K562 (cell line): ENCODE measurements around the gene PLCB4. TPM values are rescaled to one million over a fixed set of nuclear protein-coding genes. Genes with fewer than 3 reads are reported as not detected.

Experiments used
- ATAC-seq: fragments of 200-7000 bp; cut with Tn5 transposase; 3 replicates; pipeline ENCODE4 v1.9.1; 2020; ENCODE audit warnings: moderate library complexity
- BruUV-seq: library from RNA; stranded (reverse); fragments of 400-500 nt; replicated peaks from 2 replicates; lab custom pipeline; 2021; lab: Mats Ljungman, UMichigan
- CTCF ChIA-PET: fragments of 300-600 bp; formaldehyde crosslinking; extraction: SDS; loops from one replicate; lab custom pipeline; 2021; ENCODE audit warnings: low intra/inter-chr PET ratio; lab: Yijun Ruan, JAX
- POLR2A ChIA-PET: fragments of 300-600, 350-650 bp; sonication (Branson Sonifier 250); formaldehyde crosslinking; extraction: SDS; loops from one replicate; lab custom pipeline; 2021; ENCODE audit warnings: antibody characterized with exemption, inconsistent platforms; lab: Yijun Ruan, JAX
- DNase-seq, 4 experiments: peaks; one replicate each; pipeline versions ENCODE4 v3.0.0 to v3.0.0-alpha.2; 2011 to 2018; ENCODE audit warnings: low spot score in 3 of 4, mixed read lengths in 3 of 4; ENCODE audit errors: extremely low read depth in 1 of 4
- FAIRE-seq: peaks from 2 replicates; lab custom pipeline; 2011; peaks lifted over from hg19 to GRCh38; lab: Jason Lieb, UNC
- H2AFZ ChIP-seq: 2 replicates; pipeline ENCODE4 v1.6.0; 2011; ENCODE audit warnings: low read depth, low read length, control low read depth, inconsistent platforms
- H3K27ac ChIP-seq: fragments of 200-600 bp; 3 replicates; pipeline ENCODE4 v1.8.0; 2011; ENCODE audit warnings: low read depth, mild to moderate bottlenecking, control low read depth, inconsistent platforms, low read length, moderate library complexity, mixed read lengths; ENCODE audit errors: extremely low read depth
- H3K27me3 ChIP-seq, 2 experiments: fragments of 300-600 bp in 1 of 2; 2 replicates in 1 of 2; 3 replicates in 1 of 2; pipeline versions ENCODE4 v1.6.0 to v1.8.0; 2011; ENCODE audit warnings: inconsistent platforms in 2 of 2, low read length in 2 of 2, mild to moderate bottlenecking in 1 of 2, mixed read lengths in 1 of 2, moderate library complexity in 1 of 2; ENCODE audit not compliant: control insufficient read depth in 2 of 2, insufficient read depth in 2 of 2
- H3K36me3 ChIP-seq: fragments of 300-600 bp; 3 replicates; pipeline ENCODE4 v1.8.0; 2011; ENCODE audit warnings: mild to moderate bottlenecking, low read length, inconsistent platforms; ENCODE audit not compliant: control insufficient read depth, insufficient read depth
- H3K4me1 ChIP-seq, 2 experiments: fragments of 200-600 bp in 1 of 2; replicated peaks in 1 of 2; 2 replicates in 1 of 2; 3 replicates in 1 of 2; pipeline versions ENCODE4 v1.5.1 to v1.8.0; 2011; ENCODE audit warnings: inconsistent platforms in 2 of 2, low read length in 2 of 2, mild to moderate bottlenecking in 1 of 2, mixed read lengths in 1 of 2, moderate library complexity in 1 of 2; ENCODE audit not compliant: control insufficient read depth in 2 of 2, insufficient read depth in 2 of 2
- H3K4me2 ChIP-seq: 2 replicates; pipeline ENCODE4 v1.6.1; 2011; ENCODE audit warnings: low read length, control low read depth, inconsistent platforms, mixed read lengths; ENCODE audit not compliant: insufficient read depth
- H3K4me3 ChIP-seq: fragments of 200-600 bp; sonication (generic), shearing (Covaris generic); 2 replicates; pipeline ENCODE4 v1.5.1; 2016; ENCODE audit warnings: control low read depth, inconsistent platforms
- H3K79me2 ChIP-seq: fragments of 200-600 bp; 3 replicates; pipeline ENCODE4 v1.8.0; 2011; ENCODE audit warnings: low read length, inconsistent platforms; ENCODE audit not compliant: control insufficient read depth, insufficient read depth
- H3K9ac ChIP-seq, 2 experiments: 2 replicates each; pipeline versions ENCODE4 v1.6.0 to v1.6.1; 2011; ENCODE audit warnings: low read depth in 2 of 2, low read length in 2 of 2, control low read depth in 1 of 2, inconsistent platforms in 1 of 2, mild to moderate bottlenecking in 1 of 2, mixed read lengths in 1 of 2; ENCODE audit not compliant: insufficient read depth in 1 of 2
- H3K9me1 ChIP-seq: one replicate; pipeline ENCODE4 v1.6.0; 2011; ENCODE audit warnings: inconsistent platforms, mild to moderate bottlenecking, low read length, moderate library complexity; ENCODE audit not compliant: control insufficient read depth, insufficient read depth
- H3K9me3 ChIP-seq: replicated peaks from 2 replicates; pipeline ENCODE4 v1.5.1; 2011; ENCODE audit warnings: low read depth, low read length, inconsistent platforms; ENCODE audit not compliant: control insufficient read depth, insufficient read depth
- H4K20me1 ChIP-seq: replicated peaks from 2 replicates; pipeline ENCODE4 v1.6.1; 2011; ENCODE audit warnings: low read length, inconsistent platforms, mixed read lengths; ENCODE audit not compliant: control insufficient read depth, insufficient read depth
- CBX2 ChIP-seq: fragments of 200-600 bp; sonication (generic); IDR thresholded peaks from one replicate; pipeline ENCODE4 v1.6.1; 2012; ENCODE audit warnings: mild to moderate bottlenecking, low read length, inconsistent platforms; ENCODE audit not compliant: insufficient read depth, poor library complexity, severe bottlenecking
- CREM ChIP-seq: IDR thresholded peaks from 2 replicates; pipeline ENCODE4 v1.6.1; 2014; ENCODE audit warnings: antibody characterized with exemption, low read depth
- ETV1 ChIP-seq: fragments of 450-650 bp; conservative IDR thresholded peaks from 2 replicates; pipeline ENCODE4 v1.6.1; 2016; ENCODE audit warnings: missing genetic modification characterization, control low read depth, low read depth, missing compliant biosample characterization
- GABPB2 ChIP-seq: fragments of 250-450 bp; sonication (Bioruptor Pico); conservative IDR thresholded peaks from 2 replicates; pipeline ENCODE4 v1.5.1; 2021; ENCODE audit warnings: mild to moderate bottlenecking
- GATAD2B ChIP-seq: fragments of 450-650 bp; IDR thresholded peaks from 2 replicates; pipeline ENCODE4 v1.6.1; 2017; ENCODE audit warnings: mild to moderate bottlenecking, borderline replicate concordance
- GTF2A2 ChIP-seq: IDR thresholded peaks from 2 replicates; pipeline ENCODE4 v1.6.1; 2016; ENCODE audit warnings: mild to moderate bottlenecking, missing genetic modification characterization, missing compliant biosample characterization
- ILF3 ChIP-seq: fragments of 450-650 bp; IDR thresholded peaks from 2 replicates; pipeline ENCODE4 v1.6.1; 2018; ENCODE audit warnings: antibody characterized with exemption, mild to moderate bottlenecking, moderate library complexity, borderline replicate concordance
- MED1 ChIP-seq: sonication (generic); formaldehyde crosslinking; IDR thresholded peaks from 2 replicates; pipeline ENCODE4 v1.8.1; 2023; ENCODE audit warnings: missing genetic modification reagents, borderline replicate concordance
- RAD51 ChIP-seq: fragments of 450-650 bp; IDR thresholded peaks from 2 replicates; pipeline ENCODE4 v1.7.1; 2016; ENCODE audit warnings: low read depth, mild to moderate bottlenecking, borderline replicate concordance
- SMARCA5 ChIP-seq: fragments of 450-650 bp; IDR thresholded peaks from 2 replicates; pipeline ENCODE4 v1.6.1; 2016
- STAT5A ChIP-seq: IDR thresholded peaks from 2 replicates; pipeline ENCODE4 v1.6.1; 2012; ENCODE audit warnings: low read length, inconsistent platforms, borderline replicate concordance
- STAT5B ChIP-seq: fragments of 250-450 bp; sonication (Bioruptor Pico); IDR thresholded peaks from 2 replicates; pipeline ENCODE4 v1.8.0; 2021; ENCODE audit warnings: mild to moderate bottlenecking, inconsistent platforms
- TEAD2 ChIP-seq: fragments of 450-650 bp; IDR thresholded peaks from 2 replicates; pipeline ENCODE4 v1.6.1; 2016; ENCODE audit warnings: missing genetic modification characterization, control low read depth, missing compliant biosample characterization
- TRIM28 ChIP-seq: fragments of 450-650 bp; IDR thresholded peaks from 2 replicates; pipeline ENCODE4 v1.6.1; 2017
- XRCC4 ChIP-seq: IDR thresholded peaks from one replicate; pipeline ENCODE4 v1.6.1; 2011; ENCODE audit not compliant: insufficient read depth, insufficient read length; ENCODE audit errors: extremely low read depth
- ZNF174 ChIP-seq: fragments of 250-450 bp; sonication (Bioruptor Pico); IDR thresholded peaks from 2 replicates; pipeline ENCODE4 v1.4.0; 2020; ENCODE audit warnings: mild to moderate bottlenecking
- ZNF184 ChIP-seq: sonication (generic); formaldehyde crosslinking; IDR thresholded peaks from 2 replicates; pipeline ENCODE4 v1.5.0; 2020; ENCODE audit warnings: missing genetic modification reagents
- ZNF511 ChIP-seq: sonication (generic); formaldehyde crosslinking; IDR thresholded peaks from 2 replicates; pipeline ENCODE4 v1.8.0; 2022; ENCODE audit warnings: mild to moderate bottlenecking, missing genetic modification reagents
- WGBS: fragments of 100-300 bp; shearing (Covaris generic); methylation state at CpG from one replicate; pipeline ENCODE4 v1.1.6; 2016; ENCODE audit warnings: low coverage, mixed read lengths; ENCODE audit not compliant: insufficient coverage; ENCODE audit errors: missing lambda C conversion rate; 5-methylcytosine and 5-hydroxymethylcytosine counted together
- in situ Hi-C: fragments of 300-500 bp; cut with MboI; formaldehyde crosslinking; loops from 4 replicates; pipeline ENCODE4 v1.15.0; 2018; ENCODE audit warnings: inconsistent platforms, mixed read lengths
- intact Hi-C: fragments of 100-400 bp; cut with micrococcal nuclease; formaldehyde crosslinking; loops from 2 replicates; pipeline ENCODE4 v1.14.2; 2022
- polyA plus RNA-seq, 8 experiments: library from polyadenylated mRNA; depleted of rRNA in 4 of 8; stranded (reverse) in 5 of 8; unstranded in 3 of 8; fragments of >200 nt; fragmentation: Nextera tagmentation in 2 of 8; fragmentation: Illumina TruSeq in 1 of 8; extraction: Ambion mirVana in 2 of 8; extraction: Trizol in 1 of 8; gene quantifications; 2 replicates each; pipeline versions ENCODE4 v1.2.1 to v1.2.3, GENCODE V29; 2011 to 2014; ENCODE audit warnings: inconsistent platforms in 1 of 8, missing spikeins in 1 of 8
- total RNA-seq, 7 experiments: library from RNA; depleted of rRNA in 6 of 7; stranded (reverse); fragments of >200 nt in 6 of 7; fragmentation: Illumina TruSeq in 2 of 7; extraction: Trizol in 2 of 7; gene quantifications; 2 replicates each; pipeline versions ENCODE4 v1.2.1 to v1.2.3, GENCODE V29; 2011 to 2021; ENCODE audit warnings: low replicate concordance in 1 of 7
- TF ChIP-seq, protein P1 (sequence below): fragments of 250-450 bp; sonication (Bioruptor Pico); IDR thresholded peaks from 2 replicates; pipeline ENCODE4 v1.8.0; 2022; ENCODE audit warnings: moderate library complexity, mild to moderate bottlenecking, inconsistent platforms

The PLCB4 gene
- total and polyA plus RNA-seq, 9 of the 15 experiments (the other 6 are each of a cell fraction or from before 2014, with no cell fraction given), result 0.20 to 2.9 (median 0.52) TPM

DNA sequence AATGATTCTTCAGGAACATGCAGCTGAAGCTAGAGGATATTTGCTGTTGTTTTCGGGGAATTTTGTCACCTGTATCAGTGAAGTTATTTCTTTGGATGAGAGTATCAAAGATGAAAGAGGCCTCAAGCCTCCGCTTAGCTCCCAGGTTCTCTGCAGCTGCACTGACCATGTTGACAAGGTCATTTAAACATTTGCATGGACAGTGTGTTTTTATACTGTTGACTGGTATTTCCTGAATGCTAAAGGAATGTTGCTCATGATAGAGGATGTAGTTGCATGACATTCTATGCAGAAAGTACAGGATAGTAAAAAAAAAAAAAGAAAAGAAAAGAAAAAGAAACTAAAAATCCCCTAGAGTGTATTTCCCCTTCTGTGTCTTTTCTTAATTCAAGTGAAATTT, 279.9 kb downstream of the PLCB4 start:
- ATAC-seq, result no peak
- DNase-seq, result no peak
- POLR2A ChIA-PET, result no interaction called here
- Histone ChIP-seq H3K27me3 (no peaks in the 10 kb centered on the region), H2AFZ (no peak overlapping the region), H4K20me1 (no peaks in the 10 kb centered on the region), H3K4me1 (no peaks in the 10 kb centered on the region), H3K79me2 (no peaks in the 10 kb centered on the region), H3K9ac (no peak overlapping the region), H3K9me3 (no peaks in the 10 kb centered on the region), H3K4me3 (no peak overlapping the region), H3K36me3 (no peaks in the 10 kb centered on the region), H3K9me1 (no peaks in the 10 kb centered on the region), H3K27ac (no peak overlapping the region), H3K4me2 (no peak overlapping the region)
- in situ Hi-C loops (no loop called here), intact Hi-C loops (no loop called here)
- CTCF ChIA-PET, result no interaction called here
- BruUV-seq, result no TSS peak
- 40% methylated on average over 2 of the region's 2 CpGs for WGBS
- TF ChIP-seq SMARCA5 (no peak), ETV1 (tag) (no peak), ILF3 (no peak), CBX2 (no peak), GABPB2 (CRISPR knock-in tag) (no peak), RAD51 (no peak), ZNF511 (CRISPR knock-in tag) (no peak), STAT5A (no peak), TEAD2 (no peak), ZNF174 (CRISPR knock-in tag) (no peak), MED1 (CRISPR knock-in tag) (no peak), GTF2A2 (tag) (no peak), ZNF184 (no peak), GATAD2B (no peak), CREM (no peak), TRIM28 (no peak), XRCC4 (no peak), STAT5B (no peak)
- TF ChIP-seq, protein P1, sequence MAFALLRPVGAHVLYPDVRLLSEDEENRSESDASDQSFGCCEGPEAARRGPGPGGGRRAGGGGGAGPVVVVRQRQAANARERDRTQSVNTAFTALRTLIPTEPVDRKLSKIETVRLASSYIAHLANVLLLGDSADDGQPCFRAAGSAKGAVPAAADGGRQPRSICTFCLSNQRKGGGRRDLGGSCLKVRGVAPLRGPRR (CRISPR knock-in tag), result no peak
- no peak for FAIRE-seq
